GM12891 (cell line): ENCODE measurements around the gene KIFAP3.
"Not testable (repeated sequence)": the region's sequence is repeated elsewhere in the genome, so short reads cannot be mapped to it uniquely, and the experiment has no call there.

ENCODE experiments used
- PAX5 ChIP-seq: IDR thresholded peaks from 2 replicates; pipeline ENCODE4 v1.6.1; 2011; ENCODE audit warnings: low read length, moderate library complexity, mild to moderate bottlenecking; ENCODE audit not compliant: insufficient read depth, severe bottlenecking
- POLR2A ChIP-seq: IDR thresholded peaks from 2 replicates; pipeline ENCODE4 v1.6.1; 2011; ENCODE audit warnings: low read depth, low read length, control low read depth
- POLR2AphosphoS5 ChIP-seq: IDR thresholded peaks from 2 replicates; pipeline ENCODE4 v1.6.1; 2011; ENCODE audit warnings: low read depth, low read length, control low read depth
- POU2F2 ChIP-seq: IDR thresholded peaks from 2 replicates; pipeline ENCODE4 v1.6.1; 2011; ENCODE audit warnings: low read depth, mild to moderate bottlenecking, control low read depth, low read length, moderate library complexity
- SPI1 ChIP-seq: IDR thresholded peaks from 2 replicates; pipeline ENCODE4 v1.6.1; 2011; ENCODE audit warnings: low read depth, low read length, control low read depth
- TAF1 ChIP-seq: IDR thresholded peaks from 2 replicates; pipeline ENCODE4 v1.6.1; 2011; ENCODE audit warnings: low read depth, low read length, control low read depth

DNA sequence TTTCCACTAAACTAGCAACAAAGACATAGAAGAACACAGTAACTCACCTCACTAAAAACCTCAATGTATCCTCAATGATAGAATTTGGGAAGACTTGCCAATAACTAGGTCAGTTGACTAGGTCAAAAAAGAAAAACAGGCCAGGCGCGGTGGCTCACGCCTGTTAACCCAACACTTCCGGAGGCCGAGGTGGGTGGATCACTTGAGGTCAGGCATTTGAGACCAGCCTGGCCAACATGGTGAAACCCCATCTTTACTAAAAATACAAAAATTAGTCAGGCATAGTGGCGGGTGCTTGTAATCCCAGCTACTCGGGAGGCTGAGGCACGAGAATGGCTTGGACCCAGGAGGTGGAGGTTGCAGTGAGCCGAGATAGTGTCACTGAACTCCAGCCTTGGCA, 156.3 kb downstream of the KIFAP3 start:
- not testable (repeated sequence) for TF ChIP-seq POLR2A, SPI1, POLR2AphosphoS5, PAX5, TAF1, POU2F2
